ENCODE results near the gene ACSS1.
"Not testable (repeated sequence)": the region's sequence is repeated elsewhere in the genome, so short reads cannot be mapped to it uniquely, and the experiment has no call there.

ACSS1 gene

GRCh38 chr20:25011261-25011660 lies 46.7 kb downstream of the ACSS1 start:
- DNase-seq (ENCODE audit: low spot score), result no peak

GRCh38 chr20:25009218-25010145 lies 48.5 kb downstream of the ACSS1 start:
- no peak for DNase-seq (ENCODE audit: low spot score)

- DNase-seq (ENCODE audit: low spot score), result no peak
These were observed 49.3 kb downstream of the ACSS1 start for GRCh38 chr20:25008388-25009217.

GRCh38 chr20:25007491-25008305 lies 50.2 kb downstream of the ACSS1 start:
- DNase-seq (ENCODE audit: low spot score), result no peak

- DNase-seq (ENCODE audit: low spot score), result no peak
These were observed 51.3 kb downstream of the ACSS1 start for GRCh38 chr20:25006431-25007167.

GRCh38 chr20:25005661-25006060 lies 52.3 kb downstream of the ACSS1 start:
- DNase-seq (ENCODE audit: low spot score), result no peak

- DNase-seq (ENCODE audit: low spot score), result no peak
These were observed 52.7 kb downstream of the ACSS1 start for GRCh38 chr20:25005220-25005619.

- DNase-seq (ENCODE audit: low spot score), result no peak
These were observed 54.9 kb downstream of the ACSS1 start for GRCh38 chr20:25003002-25003401.

- not testable (repeated sequence) for DNase-seq (ENCODE audit: low spot score)
These were observed 56.6 kb downstream of the ACSS1 start for GRCh38 chr20:25001323-25001722.

GRCh38 chr20:25000268-25000801 lies 57.6 kb downstream of the ACSS1 start:
- DNase-seq (ENCODE audit: low spot score), result peak; percentile 57

- no peak for DNase-seq (ENCODE audit: low spot score)
These were observed 58.4 kb downstream of the ACSS1 start for GRCh38 chr20:24999568-24999967.

- no peak for DNase-seq (ENCODE audit: low spot score)
These were observed 59.1 kb downstream of the ACSS1 start for GRCh38 chr20:24998631-24999445.

- no peak for DNase-seq (ENCODE audit: low spot score)
These were observed 59.8 kb downstream of the ACSS1 start for GRCh38 chr20:24998121-24998520.

GRCh38 chr20:24996449-24997377 lies 61.2 kb downstream of the ACSS1 start:
- no peak for DNase-seq (ENCODE audit: low spot score)

- no peak for DNase-seq (ENCODE audit: low spot score)
These were observed 62.0 kb downstream of the ACSS1 start for GRCh38 chr20:24995741-24996448.

GRCh38 chr20:24994470-24995368 lies 63.2 kb downstream of the ACSS1 start:
- peak; percentile 93 for DNase-seq (ENCODE audit: low spot score)

GRCh38 chr20:24994186-24994465 lies 63.8 kb downstream of the ACSS1 start:
- no peak for DNase-seq (ENCODE audit: low spot score)

Measured in globus pallidus (tissue), 1 donor.